ENCODE data around the gene COG4.

Gene COG4

GRCh38 chr16:70441406-70441990 is 81.9 kb downstream of the COG4 start:
- no peak overlapping the region for H3K27ac Mint-ChIP-seq
- H3K9me3 Mint-ChIP-seq (ENCODE audit: low read depth) = no peaks in the 10 kb centered on the region
- H3K4me1 Mint-ChIP-seq (ENCODE audit: low read depth) = peaks cover 20% of the 10 kb centered on the region
- H3K27me3 Mint-ChIP-seq = no peaks in the 10 kb centered on the region
- peak overlapping the region; percentile 23 for H3K4me3 Mint-ChIP-seq
- no peaks in the 10 kb centered on the region for H3K36me3 Mint-ChIP-seq

GRCh38 chr16:70440009-70440692 is 83.2 kb downstream of the COG4 start:
- no peaks in the 10 kb centered on the region for H3K36me3 Mint-ChIP-seq
- H3K4me1 Mint-ChIP-seq (ENCODE audit: low read depth) = peaks cover 25% of the 10 kb centered on the region
- no peaks in the 10 kb centered on the region for H3K27me3 Mint-ChIP-seq
- H3K9me3 Mint-ChIP-seq (ENCODE audit: low read depth) = no peaks in the 10 kb centered on the region
- H3K4me3 Mint-ChIP-seq = peak overlapping the region; percentile 91
- peak overlapping the region; percentile 50 for H3K27ac Mint-ChIP-seq

GRCh38 chr16:70438969-70439862 is 84.1 kb downstream of the COG4 start, which contains the start of gene ST3GAL2:
Gene ST3GAL2 (minus strand): TSS chr16:70439100. CDS start chr16:70398530, 40,570 bp downstream.
- H3K4me3 Mint-ChIP-seq = peak within 1 kb of the TSS; percentile 98
- no peaks in the 10 kb centered on the region for H3K27me3 Mint-ChIP-seq

GRCh38 chr16:70438585-70438968 is 84.8 kb downstream of the COG4 start:
- peak overlapping the region; percentile 98 for H3K4me3 Mint-ChIP-seq
- no peaks in the 10 kb centered on the region for H3K9me3 Mint-ChIP-seq (ENCODE audit: low read depth)
- no peaks in the 10 kb centered on the region for H3K27me3 Mint-ChIP-seq
- H3K27ac Mint-ChIP-seq = peak overlapping the region; percentile 88
- H3K4me1 Mint-ChIP-seq (ENCODE audit: low read depth) = peaks cover 39% of the 10 kb centered on the region
- peaks cover 2% of the 10 kb centered on the region for H3K36me3 Mint-ChIP-seq

More at GRCh38 chr16:70438969-70439862, 84.1 kb downstream of the COG4 start, which contains the start of gene ST3GAL2:
- no peaks in the 10 kb centered on the region for H3K36me3 Mint-ChIP-seq
- peaks cover 34% of the 10 kb centered on the region for H3K4me1 Mint-ChIP-seq (ENCODE audit: low read depth)
- H3K27ac Mint-ChIP-seq = peak within 1 kb of the TSS; percentile 88
- no peaks in the 10 kb centered on the region for H3K9me3 Mint-ChIP-seq (ENCODE audit: low read depth)

GRCh38 chr16:70437582-70438557 is 85.5 kb downstream of the COG4 start:
- Mint-ChIP-seq H3K9me3 (ENCODE audit: low read depth) (no peaks in the 10 kb centered on the region), H3K27me3 (no peaks in the 10 kb centered on the region), H3K36me3 (peaks cover 2% of the 10 kb centered on the region), H3K4me1 (ENCODE audit: low read depth) (peaks cover 45% of the 10 kb centered on the region), H3K27ac (peak overlapping the region; percentile 88), H3K4me3 (peak overlapping the region; percentile 98)

- peaks cover 2% of the 10 kb centered on the region for H3K36me3 Mint-ChIP-seq
- no peaks in the 10 kb centered on the region for H3K9me3 Mint-ChIP-seq (ENCODE audit: low read depth)
- no peaks in the 10 kb centered on the region for H3K27me3 Mint-ChIP-seq
- peaks cover 53% of the 10 kb centered on the region for H3K4me1 Mint-ChIP-seq (ENCODE audit: low read depth)
- H3K4me3 Mint-ChIP-seq = peak overlapping the region; percentile 98
- peak overlapping the region; percentile 88 for H3K27ac Mint-ChIP-seq
Measured at GRCh38 chr16:70437017-70437581, 86.3 kb downstream of the COG4 start.

GRCh38 chr16:70434484-70435260 is 88.7 kb downstream of the COG4 start:
- Mint-ChIP-seq H3K36me3 (peaks cover 2% of the 10 kb centered on the region), H3K27ac (peak overlapping the region; percentile 28)

GRCh38 chr16:70433458-70434103 is 89.8 kb downstream of the COG4 start:
- H3K4me3 Mint-ChIP-seq = no peak overlapping the region
- peaks cover 2% of the 10 kb centered on the region for H3K36me3 Mint-ChIP-seq
- peaks cover 78% of the 10 kb centered on the region for H3K4me1 Mint-ChIP-seq (ENCODE audit: low read depth)
- H3K9me3 Mint-ChIP-seq (ENCODE audit: low read depth) = no peaks in the 10 kb centered on the region
- peak overlapping the region; percentile 68 for H3K27ac Mint-ChIP-seq
- H3K27me3 Mint-ChIP-seq = no peaks in the 10 kb centered on the region

More at GRCh38 chr16:70434484-70435260, 88.7 kb downstream of the COG4 start:
- no peaks in the 10 kb centered on the region for H3K9me3 Mint-ChIP-seq (ENCODE audit: low read depth)
- H3K4me3 Mint-ChIP-seq = no peak overlapping the region
- peaks cover 72% of the 10 kb centered on the region for H3K4me1 Mint-ChIP-seq (ENCODE audit: low read depth)
- H3K27me3 Mint-ChIP-seq = no peaks in the 10 kb centered on the region

GRCh38 chr16:70432723-70433457 is 90.5 kb downstream of the COG4 start:
- H3K27me3 Mint-ChIP-seq = no peaks in the 10 kb centered on the region
- H3K36me3 Mint-ChIP-seq = peaks cover 2% of the 10 kb centered on the region
- no peak overlapping the region for H3K4me3 Mint-ChIP-seq
- H3K4me1 Mint-ChIP-seq (ENCODE audit: low read depth) = peaks cover 80% of the 10 kb centered on the region
- H3K27ac Mint-ChIP-seq = peak overlapping the region; percentile 47
- no peaks in the 10 kb centered on the region for H3K9me3 Mint-ChIP-seq (ENCODE audit: low read depth)

- Mint-ChIP-seq H3K36me3 (peaks cover 5% of the 10 kb centered on the region), H3K27me3 (no peaks in the 10 kb centered on the region), H3K4me3 (no peak overlapping the region), H3K9me3 (ENCODE audit: low read depth) (no peaks in the 10 kb centered on the region), H3K27ac (peak overlapping the region; percentile 47), H3K4me1 (ENCODE audit: low read depth) (peaks cover 78% of the 10 kb centered on the region)
Measured at GRCh38 chr16:70432356-70432722, 91.0 kb downstream of the COG4 start.

- Mint-ChIP-seq H3K4me1 (ENCODE audit: low read depth) (peaks cover 69% of the 10 kb centered on the region), H3K36me3 (peaks cover 5% of the 10 kb centered on the region)
Measured at GRCh38 chr16:70430667-70431536, 92.5 kb downstream of the COG4 start.

More at GRCh38 chr16:70430667-70431536, 92.5 kb downstream of the COG4 start:
- Mint-ChIP-seq H3K4me3 (peak overlapping the region; percentile 73), H3K27ac (peak overlapping the region; percentile 92), H3K27me3 (no peaks in the 10 kb centered on the region), H3K9me3 (ENCODE audit: low read depth) (no peaks in the 10 kb centered on the region)
